Measurements from ENCODE around the gene ZNF853. TPM values are rescaled to one million over a fixed set of nuclear protein-coding genes. Genes with fewer than 3 reads are reported as not detected.

The ZNF853 gene
- total and polyA plus RNA-seq, 2 of the 8 experiments (the other 6 are each of a cell fraction or from before 2014, with no cell fraction given), result 4.3 to 5.7 TPM

- TF ChIP-seq KDM4A (IDR thresholded peaks at IDR 0.05; ENCODE audit: low read depth, low read length, severe bottlenecking), result peak; percentile 30
- peak; percentile 97 for TF ChIP-seq GABPA (IDR thresholded peaks at IDR 0.05; ENCODE audit: borderline replicate concordance, insufficient read depth, low read length)
These were observed 37.9 kb upstream of the ZNF853 start, which contains the start of gene ZDHHC4 (continued) for GRCh38 chr7:6577369-6578113.
